ENCODE results near the gene KRABD2.

KRABD2 gene

GRCh38 chr17:8368193-8368592, 8.3 kb downstream of the KRABD2 start:
- H2AFZ ChIP-seq (ENCODE audit: low read length) = no peak overlapping the region
- DNase-seq (ENCODE audit: low spot score) = no peak
- no TSS peak for BruUV-seq (replicated peaks)
- no peak for TF ChIP-seq CTCF (conservative IDR thresholded peaks at IDR 0.05; ENCODE audit: low read length)
- no peak for TF ChIP-seq EZH2phosphoT487 (IDR thresholded peaks at IDR 0.05; ENCODE audit: borderline replicate concordance, low read depth, low read length)
- POLR2A ChIA-PET = no interaction called here
- H3K79me2 ChIP-seq (ENCODE audit: insufficient read depth, low read depth, low read length) = no peaks in the 10 kb centered on the region
- H3K36me3 ChIP-seq (ENCODE audit: insufficient read depth, low read length) = peaks cover 6% of the 10 kb centered on the region; the same call in 1 of the 2 replicates
- no peak overlapping the region for H3K4me2 ChIP-seq (ENCODE audit: low read length)
- no peaks in the 10 kb centered on the region for H3K4me1 ChIP-seq (ENCODE audit: insufficient read depth, low read length, poor library complexity, severe bottlenecking)
- H3K27ac ChIP-seq (ENCODE audit: low read depth, low read length, poor library complexity, severe bottlenecking) = no peak overlapping the region
- CTCF ChIA-PET (ENCODE audit: unreplicated experiment) = no interaction called here
- H3K4me3 ChIP-seq (ENCODE audit: low read depth, low read length, poor library complexity, severe bottlenecking) = no peak overlapping the region
- intact Hi-C loops (cut with micrococcal nuclease; ENCODE audit: unreplicated experiment) = no loop called here
- H3K9me3 ChIP-seq (ENCODE audit: low read length) = no peaks in the 10 kb centered on the region
- H4K20me1 ChIP-seq (ENCODE audit: insufficient read depth, low read length) = no peaks in the 10 kb centered on the region
- no peaks in the 10 kb centered on the region for H3K9me2 ChIP-seq (ENCODE audit: insufficient read depth, low read length)

GRCh38 chr17:8366231-8366630, 10.3 kb downstream of the KRABD2 start:
- Histone ChIP-seq H3K79me2 (ENCODE audit: insufficient read depth, low read depth, low read length) (no peaks in the 10 kb centered on the region), H3K4me3 (ENCODE audit: low read depth, low read length, poor library complexity, severe bottlenecking) (no peak overlapping the region), H3K9me3 (ENCODE audit: low read length) (no peaks in the 10 kb centered on the region), H3K4me1 (ENCODE audit: insufficient read depth, low read length, poor library complexity, severe bottlenecking) (no peaks in the 10 kb centered on the region), H4K20me1 (ENCODE audit: insufficient read depth, low read length) (no peaks in the 10 kb centered on the region), H3K27ac (ENCODE audit: low read depth, low read length, poor library complexity, severe bottlenecking) (no peak overlapping the region), H2AFZ (ENCODE audit: low read length) (no peak overlapping the region), H3K36me3 (ENCODE audit: insufficient read depth, low read length) (peaks cover 6% of the 10 kb centered on the region; the same call in 1 of the 2 replicates), H3K9me2 (ENCODE audit: insufficient read depth, low read length) (no peaks in the 10 kb centered on the region), H3K4me2 (ENCODE audit: low read length) (no peak overlapping the region)
- POLR2A ChIA-PET = no interaction called here
- intact Hi-C loops (cut with micrococcal nuclease; ENCODE audit: unreplicated experiment) = no loop called here
- DNase-seq (ENCODE audit: low spot score) = no peak
- TF ChIP-seq EZH2phosphoT487 (IDR thresholded peaks at IDR 0.05; ENCODE audit: borderline replicate concordance, low read depth, low read length) = no peak
- TF ChIP-seq CTCF (conservative IDR thresholded peaks at IDR 0.05; ENCODE audit: low read length) = no peak
- no TSS peak for BruUV-seq (replicated peaks)
- CTCF ChIA-PET (ENCODE audit: unreplicated experiment) = no interaction called here

GRCh38 chr17:8365143-8365542, 11.4 kb downstream of the KRABD2 start:
- ChIA-PET POLR2A (no interaction called here), CTCF (ENCODE audit: unreplicated experiment) (no interaction called here)
- no peak overlapping the region for H3K4me2 ChIP-seq (ENCODE audit: low read length)
- TF ChIP-seq CTCF (conservative IDR thresholded peaks at IDR 0.05; ENCODE audit: low read length) (no peak), EZH2phosphoT487 (IDR thresholded peaks at IDR 0.05; ENCODE audit: borderline replicate concordance, low read depth, low read length) (no peak)
- H3K79me2 ChIP-seq (ENCODE audit: insufficient read depth, low read depth, low read length) = no peaks in the 10 kb centered on the region
- no peak overlapping the region for H3K4me3 ChIP-seq (ENCODE audit: low read depth, low read length, poor library complexity, severe bottlenecking)
- DNase-seq (ENCODE audit: low spot score) = no peak
- intact Hi-C loops (cut with micrococcal nuclease; ENCODE audit: unreplicated experiment) = no loop called here
- no peaks in the 10 kb centered on the region for H3K4me1 ChIP-seq (ENCODE audit: insufficient read depth, low read length, poor library complexity, severe bottlenecking)
- no peaks in the 10 kb centered on the region for H4K20me1 ChIP-seq (ENCODE audit: insufficient read depth, low read length)
- no peaks in the 10 kb centered on the region for H3K9me3 ChIP-seq (ENCODE audit: low read length)
- H2AFZ ChIP-seq (ENCODE audit: low read length) = no peak overlapping the region
- H3K36me3 ChIP-seq (ENCODE audit: insufficient read depth, low read length) = peaks cover 6% of the 10 kb centered on the region; the same call in 1 of the 2 replicates
- H3K9me2 ChIP-seq (ENCODE audit: insufficient read depth, low read length) = no peaks in the 10 kb centered on the region
- no TSS peak for BruUV-seq (replicated peaks)
- H3K27ac ChIP-seq (ENCODE audit: low read depth, low read length, poor library complexity, severe bottlenecking) = no peak overlapping the region

Measured in OCI-LY7 (cell line).